GM12875 (cell line): ENCODE results near the gene OR2B6.

Source experiments
- H3K4me3 ChIP-seq: one replicate; pipeline ENCODE4 v1.5.1; 2011; ENCODE audit warnings: low read depth, low read length, control low read depth
- TF ChIP-seq, protein P1 (sequence below): IDR thresholded peaks from 2 replicates; pipeline ENCODE4 v1.5.1; 2011; ENCODE audit warnings: low read depth, mild to moderate bottlenecking, control low read depth, inconsistent platforms, low read length, moderate library complexity, borderline replicate concordance; ENCODE audit not compliant: insufficient read depth

OR2B6 gene

DNA sequence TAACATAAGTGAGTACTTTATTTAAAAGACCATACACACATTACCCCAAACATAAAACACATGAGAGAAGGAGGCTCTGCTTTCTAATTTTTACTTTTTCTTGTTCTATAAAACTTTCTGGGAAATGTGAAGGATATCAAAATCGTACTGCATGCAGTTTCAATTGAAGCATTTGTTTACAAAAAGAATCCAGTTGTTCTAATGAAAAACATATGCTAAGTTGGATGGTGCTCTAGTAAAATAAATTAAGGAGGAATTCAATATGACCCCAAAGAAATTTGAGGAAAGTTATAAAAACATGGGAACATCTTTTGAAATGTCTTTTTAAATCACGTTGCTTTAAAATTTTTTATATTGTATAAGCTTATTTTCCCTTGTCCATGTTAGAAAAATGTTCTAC is 37.6 kb downstream of the OR2B6 start:
- TF ChIP-seq, protein P1, sequence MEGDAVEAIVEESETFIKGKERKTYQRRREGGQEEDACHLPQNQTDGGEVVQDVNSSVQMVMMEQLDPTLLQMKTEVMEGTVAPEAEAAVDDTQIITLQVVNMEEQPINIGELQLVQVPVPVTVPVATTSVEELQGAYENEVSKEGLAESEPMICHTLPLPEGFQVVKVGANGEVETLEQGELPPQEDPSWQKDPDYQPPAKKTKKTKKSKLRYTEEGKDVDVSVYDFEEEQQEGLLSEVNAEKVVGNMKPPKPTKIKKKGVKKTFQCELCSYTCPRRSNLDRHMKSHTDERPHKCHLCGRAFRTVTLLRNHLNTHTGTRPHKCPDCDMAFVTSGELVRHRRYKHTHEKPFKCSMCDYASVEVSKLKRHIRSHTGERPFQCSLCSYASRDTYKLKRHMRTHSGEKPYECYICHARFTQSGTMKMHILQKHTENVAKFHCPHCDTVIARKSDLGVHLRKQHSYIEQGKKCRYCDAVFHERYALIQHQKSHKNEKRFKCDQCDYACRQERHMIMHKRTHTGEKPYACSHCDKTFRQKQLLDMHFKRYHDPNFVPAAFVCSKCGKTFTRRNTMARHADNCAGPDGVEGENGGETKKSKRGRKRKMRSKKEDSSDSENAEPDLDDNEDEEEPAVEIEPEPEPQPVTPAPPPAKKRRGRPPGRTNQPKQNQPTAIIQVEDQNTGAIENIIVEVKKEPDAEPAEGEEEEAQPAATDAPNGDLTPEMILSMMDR, result no peak
- H3K4me3 ChIP-seq, result no peak overlapping the region

DNA sequence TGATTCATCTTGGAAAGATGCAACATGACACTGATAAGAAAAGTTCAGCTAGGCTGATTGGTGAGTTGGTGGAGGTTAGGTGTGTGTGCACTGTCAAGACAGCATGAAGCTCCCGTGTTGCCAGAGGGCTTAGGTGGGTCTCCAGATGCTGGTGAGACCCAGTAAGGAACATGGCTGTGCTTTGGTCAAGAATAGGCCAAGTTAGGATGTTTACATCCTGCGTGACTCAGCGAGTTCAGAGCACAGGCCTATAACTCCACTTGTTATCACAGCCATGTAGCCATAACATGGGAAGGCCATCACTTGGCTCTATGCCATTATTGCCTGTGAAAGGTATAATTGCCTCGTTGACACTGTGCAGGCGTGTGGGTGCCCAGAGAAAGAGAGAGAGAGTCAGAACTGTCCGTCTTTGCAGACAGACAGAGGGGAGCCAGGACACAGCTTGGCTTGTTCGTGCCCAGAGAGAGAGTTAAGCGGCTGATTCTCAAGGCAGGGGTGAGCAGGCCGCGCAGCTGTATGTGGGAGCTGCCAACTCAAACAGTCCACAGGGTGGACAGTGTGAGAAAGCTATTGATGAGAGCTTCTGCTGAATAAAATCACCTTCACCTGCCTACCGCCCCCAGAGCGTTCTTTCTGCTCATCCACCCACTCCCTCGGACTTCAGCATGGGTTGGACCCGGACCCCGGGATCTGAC is 43.5 kb downstream of the OR2B6 start:
- no peak overlapping the region for H3K4me3 ChIP-seq
- TF ChIP-seq, protein P1, result no peak

DNA sequence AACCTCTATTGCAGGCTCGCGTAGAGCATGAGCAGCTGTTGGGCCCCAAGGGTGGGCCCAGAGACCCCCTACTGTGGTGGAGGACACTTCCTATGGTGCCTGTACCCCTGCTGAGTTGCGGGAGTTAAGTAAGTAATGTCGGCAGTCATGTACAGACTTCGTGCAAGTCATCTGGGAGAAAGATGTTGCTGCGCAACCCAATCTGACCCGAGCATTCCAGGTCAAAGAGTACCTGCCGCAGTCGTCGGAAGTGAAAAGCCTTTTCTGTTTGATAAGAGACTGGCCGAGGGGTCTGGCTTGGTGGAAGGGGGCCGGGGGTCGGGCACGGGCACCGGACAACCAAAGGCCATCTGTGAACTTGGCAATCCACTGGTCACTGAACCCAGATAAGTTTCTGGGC is 44.3 kb downstream of the OR2B6 start:
- TF ChIP-seq, protein P1, result no peak
- no peak overlapping the region for H3K4me3 ChIP-seq

DNA sequence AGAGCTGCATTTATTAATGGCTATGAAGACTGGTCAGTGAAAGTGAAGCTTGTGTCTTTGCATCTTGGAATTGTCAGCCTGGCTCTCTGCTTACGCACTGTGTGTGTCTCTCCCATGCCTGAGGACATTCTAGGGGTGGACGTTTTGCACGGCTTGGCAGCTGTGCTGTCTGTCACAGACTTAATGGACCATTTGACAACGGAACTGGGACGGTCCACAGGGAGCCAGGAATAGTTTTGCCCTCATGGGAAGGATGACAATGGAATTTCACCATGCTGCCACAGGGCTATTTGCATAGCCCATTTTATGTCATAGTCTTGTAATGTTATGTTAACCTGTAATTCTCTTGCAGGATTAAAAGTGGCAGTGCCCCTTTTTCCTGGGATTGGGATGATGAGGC is 44.7 kb downstream of the OR2B6 start:
- H3K4me3 ChIP-seq, result no peak overlapping the region
- TF ChIP-seq, protein P1, result no peak

DNA sequence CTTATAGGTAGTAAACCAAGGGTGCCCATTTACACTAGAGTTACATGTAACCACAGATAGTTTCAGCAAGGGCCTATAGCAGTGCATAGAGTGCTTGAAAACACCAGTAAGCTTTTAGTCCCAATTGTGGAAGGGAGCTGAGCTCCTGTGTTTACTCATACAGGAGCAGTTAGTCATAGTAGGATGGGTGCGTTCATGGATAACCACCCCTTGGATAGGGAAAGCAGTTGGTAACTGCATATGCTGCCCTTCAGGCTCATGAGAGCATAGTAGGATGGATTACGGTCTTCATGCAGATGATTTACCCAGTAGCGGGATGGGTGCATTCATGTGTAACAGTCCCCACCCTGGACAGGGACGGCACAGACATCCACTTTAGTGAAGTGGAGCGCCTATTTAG is 45.1 kb downstream of the OR2B6 start:
- no peak overlapping the region for H3K4me3 ChIP-seq
- TF ChIP-seq, protein P1, result no peak

DNA sequence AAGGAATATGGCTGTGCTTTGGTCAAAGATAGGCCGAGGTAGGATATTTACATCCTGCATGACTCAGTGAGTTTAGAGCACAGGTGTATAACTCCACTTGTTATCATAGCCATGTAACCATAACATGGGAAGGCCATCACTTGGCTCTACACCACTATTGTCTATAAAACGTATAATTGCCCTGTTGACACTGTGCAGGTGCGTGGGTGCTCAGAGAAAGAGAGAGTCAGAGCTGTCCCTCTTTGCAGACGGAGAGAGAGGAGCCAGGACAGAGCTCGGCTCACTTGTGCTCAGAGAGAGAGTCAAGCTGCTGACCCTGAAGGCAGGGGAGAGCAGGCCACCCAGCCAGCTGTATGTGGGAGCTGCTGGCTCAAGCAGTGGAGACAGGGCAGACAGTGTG is 46.0 kb downstream of the OR2B6 start:
- no peak overlapping the region for H3K4me3 ChIP-seq
- TF ChIP-seq, protein P1, result no peak

DNA sequence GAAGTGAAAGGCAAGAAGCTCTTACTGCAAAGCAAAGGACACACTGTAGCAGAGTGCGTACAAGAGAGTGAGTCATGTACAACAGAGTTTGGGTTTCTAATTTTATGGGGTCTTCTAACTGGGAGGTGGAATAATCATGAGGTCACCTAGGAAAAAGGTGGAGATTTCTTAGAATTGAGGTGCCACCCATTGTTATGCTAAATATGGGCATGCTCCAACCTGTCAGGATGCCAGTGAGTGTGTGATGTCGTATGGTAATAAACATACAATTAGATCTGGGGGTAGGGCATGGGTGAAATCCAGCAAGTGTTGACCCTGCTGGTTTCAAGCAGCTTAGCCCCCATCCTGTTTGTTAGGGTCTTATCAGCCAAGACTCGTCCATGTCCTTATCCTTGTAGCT is 46.6 kb downstream of the OR2B6 start:
- H3K4me3 ChIP-seq, result no peak overlapping the region
- TF ChIP-seq, protein P1, result no peak
